Mesenchymal stem cell (in vitro differentiated cells and primary cell): ENCODE data around the gene MSI2.

Experiments
- DNase-seq: peaks from one replicate; pipeline ENCODE4 v3.0.0-alpha.2; 2013
- H2AFZ ChIP-seq: one replicate; pipeline ENCODE4 v1.6.1; 2013; ENCODE audit warnings: low read depth, mild to moderate bottlenecking, control low read depth, inconsistent platforms, low read length, moderate library complexity
- H2AK5ac ChIP-seq: 2 replicates; pipeline ENCODE4 v1.6.1; 2013; ENCODE audit warnings: low read length, moderate library complexity, mild to moderate bottlenecking, inconsistent platforms; ENCODE audit not compliant: severe bottlenecking
- H2BK120ac ChIP-seq: one replicate; pipeline ENCODE4 v1.6.1; 2013; ENCODE audit warnings: low read depth, mild to moderate bottlenecking, inconsistent platforms, low read length, moderate library complexity
- H2BK12ac ChIP-seq, 2 experiments: one replicate each; pipeline ENCODE4 v1.6.1; 2013; ENCODE audit warnings: inconsistent platforms in 2 of 2, low read length in 2 of 2, mild to moderate bottlenecking in 2 of 2, moderate library complexity in 2 of 2, control low read depth in 1 of 2
- H2BK15ac ChIP-seq: one replicate; pipeline ENCODE4 v1.6.1; 2013; ENCODE audit warnings: mild to moderate bottlenecking, low read depth, inconsistent platforms; ENCODE audit not compliant: poor library complexity, severe bottlenecking
- H2BK5ac ChIP-seq: 2 replicates; pipeline ENCODE4 v1.6.1; 2013; ENCODE audit warnings: low read depth, mild to moderate bottlenecking, low read length, control low read depth, inconsistent platforms; ENCODE audit not compliant: poor library complexity, severe bottlenecking
- H3K14ac ChIP-seq, 2 experiments: one replicate each; pipeline ENCODE4 v1.6.1; 2013; ENCODE audit warnings: inconsistent platforms in 2 of 2, low read length in 2 of 2, control low read depth in 1 of 2, mild to moderate bottlenecking in 1 of 2, moderate library complexity in 1 of 2
- H3K18ac ChIP-seq, 2 experiments: one replicate each; pipeline ENCODE4 v1.6.1; 2013; ENCODE audit warnings: inconsistent platforms in 2 of 2, low read length in 2 of 2, control low read depth in 1 of 2, low read depth in 1 of 2, mild to moderate bottlenecking in 1 of 2
- H3K23ac ChIP-seq, 2 experiments: one replicate each; pipeline ENCODE4 v1.6.1; 2013; ENCODE audit warnings: inconsistent platforms in 2 of 2, low read length in 2 of 2, mild to moderate bottlenecking in 2 of 2, moderate library complexity in 2 of 2, control low read depth in 1 of 2
- H3K27ac ChIP-seq: 2 replicates; pipeline ENCODE4 v1.5.1; 2013; ENCODE audit warnings: mild to moderate bottlenecking, moderate library complexity, low read length, control low read depth, inconsistent platforms; ENCODE audit not compliant: poor library complexity, severe bottlenecking
- H3K27me3 ChIP-seq, 2 experiments: 2 replicates each; pipeline versions ENCODE4 v1.6.1 to v1.7.0; 2013; ENCODE audit warnings: low read length in 2 of 2, mild to moderate bottlenecking in 2 of 2, moderate library complexity in 2 of 2, control low read depth in 1 of 2, inconsistent platforms in 1 of 2; ENCODE audit not compliant: control insufficient read depth in 1 of 2, insufficient read depth in 1 of 2
- H3K36me3 ChIP-seq, 2 experiments: 2 replicates each; pipeline versions ENCODE4 v1.6.1 to v1.7.0; 2013; ENCODE audit warnings: low read length in 2 of 2, control low read depth in 1 of 2, inconsistent platforms in 1 of 2, low read depth in 1 of 2, mild to moderate bottlenecking in 1 of 2; ENCODE audit not compliant: insufficient read depth in 2 of 2, control insufficient read depth in 1 of 2
- H3K4ac ChIP-seq, 2 experiments: one replicate each; pipeline ENCODE4 v1.6.1; 2013; ENCODE audit warnings: inconsistent platforms in 2 of 2, low read length in 2 of 2, mild to moderate bottlenecking in 2 of 2, moderate library complexity in 2 of 2, control low read depth in 1 of 2, low read depth in 1 of 2
- H3K4me1 ChIP-seq: 2 replicates; pipeline ENCODE4 v1.6.1; 2013; ENCODE audit warnings: low read depth, low read length, control low read depth; ENCODE audit not compliant: control insufficient read depth, insufficient read depth
- H3K4me2 ChIP-seq: 2 replicates; pipeline ENCODE4 v1.6.1; 2013; ENCODE audit warnings: low read length, mild to moderate bottlenecking, inconsistent platforms; ENCODE audit not compliant: poor library complexity, severe bottlenecking
- H3K4me3 ChIP-seq, 2 experiments: 2 replicates each; pipeline versions ENCODE4 v1.5.1 to v1.7.0; 2013; ENCODE audit warnings: low read length in 2 of 2, mild to moderate bottlenecking in 2 of 2, control low read depth in 1 of 2, low read depth in 1 of 2; ENCODE audit not compliant: insufficient read depth in 1 of 2
- H3K79me1 ChIP-seq: replicated peaks from 2 replicates; pipeline ENCODE4 v1.6.1; 2013; ENCODE audit warnings: mild to moderate bottlenecking, control low read depth, low read length, inconsistent platforms; ENCODE audit not compliant: poor library complexity, severe bottlenecking
- H3K9ac ChIP-seq: 2 replicates; pipeline ENCODE4 v1.7.0; 2013; ENCODE audit warnings: mild to moderate bottlenecking, low read length, moderate library complexity
- H3K9me3 ChIP-seq: 2 replicates; pipeline ENCODE4 v1.7.0; 2013; ENCODE audit warnings: mild to moderate bottlenecking, low read length; ENCODE audit not compliant: control insufficient read depth
- H4K8ac ChIP-seq: one replicate; pipeline ENCODE4 v1.6.1; 2013; ENCODE audit warnings: inconsistent platforms, mild to moderate bottlenecking, low read length, moderate library complexity
- H4K91ac ChIP-seq: one replicate; pipeline ENCODE4 v1.6.1; 2013; ENCODE audit warnings: mild to moderate bottlenecking, low read length, inconsistent platforms
- WGBS: methylation state at CpG from one replicate; pipeline ENCODE4 v1.1.7; 2013; ENCODE audit warnings: mixed read lengths; 5-methylcytosine and 5-hydroxymethylcytosine counted together

Gene MSI2

DNA sequence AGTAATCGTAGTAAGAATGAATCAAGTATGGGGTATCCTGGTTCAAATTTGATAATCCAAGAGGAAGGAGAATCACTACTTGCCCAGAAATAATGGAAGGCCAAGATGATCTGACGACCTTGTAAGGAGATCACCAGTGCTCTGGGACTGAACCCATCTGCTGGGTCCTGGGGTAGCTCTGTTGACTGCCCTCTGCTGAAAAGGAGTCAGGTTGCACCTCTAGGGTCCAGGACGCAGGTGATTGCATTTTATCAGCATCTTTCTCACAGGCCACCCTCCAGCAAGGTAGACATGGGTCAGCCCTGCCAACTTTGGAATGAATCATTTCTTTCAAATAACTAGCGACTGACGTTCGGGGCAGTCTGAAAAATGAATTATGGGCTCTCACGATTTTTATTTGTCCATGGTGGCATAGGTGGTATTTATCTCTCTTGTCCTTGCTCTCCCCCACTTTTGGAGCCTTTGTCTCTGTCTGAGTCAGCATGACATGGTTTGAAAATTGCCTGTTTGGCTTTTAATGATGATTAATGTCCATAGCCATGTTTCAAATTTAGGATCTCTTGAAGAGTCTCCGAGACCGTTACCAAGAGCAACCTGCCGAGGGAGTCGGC, 163.7 kb downstream of the MSI2 start:
- WGBS, result 94% methylated on average over 11 of the region's 11 CpGs
- H3K18ac ChIP-seq, result no peak overlapping the region

DNA sequence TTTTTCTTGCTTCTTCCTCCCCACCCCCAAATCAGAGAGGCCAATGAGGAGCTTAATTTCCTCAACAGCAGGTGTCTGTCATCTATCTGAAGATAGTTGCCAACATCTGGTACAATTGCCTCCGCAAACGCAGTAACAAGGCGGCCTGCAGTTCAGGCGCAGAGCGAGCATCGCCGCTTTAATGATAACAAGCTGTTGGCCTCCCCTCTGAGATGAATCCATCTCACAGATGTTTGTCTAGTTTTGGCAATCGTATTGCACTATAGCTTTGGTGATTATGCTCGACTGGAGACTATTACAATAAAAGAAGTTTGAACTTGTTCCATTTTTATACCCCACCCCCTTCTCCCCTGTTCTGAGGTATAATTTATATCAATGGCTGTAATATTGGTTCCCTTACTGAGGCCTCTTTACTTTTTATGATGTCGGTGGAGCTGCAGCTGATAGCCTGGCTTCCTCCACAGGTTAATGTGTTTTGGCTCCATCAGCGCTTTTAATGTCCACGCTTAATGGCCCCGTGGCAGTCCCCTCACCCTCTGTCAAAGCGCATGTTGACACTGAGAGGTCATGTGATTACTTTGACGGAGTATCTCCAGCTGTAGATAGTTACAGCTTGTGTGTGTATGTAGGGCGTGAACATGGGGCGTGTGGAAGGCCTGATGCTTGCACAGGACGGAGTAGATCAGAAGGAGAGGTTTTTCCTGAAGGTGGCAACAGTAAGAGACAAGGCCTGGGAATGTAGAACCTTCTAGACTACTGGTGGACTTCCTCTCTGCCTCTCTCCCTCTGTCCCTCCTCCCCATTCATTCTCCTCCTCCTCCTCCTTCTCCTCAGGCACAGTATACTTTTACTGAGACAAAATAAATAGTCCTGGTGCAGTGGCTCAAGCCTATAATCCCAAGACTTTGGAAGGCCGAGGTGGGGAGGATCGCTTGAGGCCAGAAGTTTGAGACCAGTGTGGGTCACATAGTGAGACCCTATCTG, 164.7 kb downstream of the MSI2 start:
- H3K9me3 ChIP-seq, result peaks cover 8% of the 10 kb centered on the region
- H4K8ac ChIP-seq, result no peak overlapping the region
- no peak overlapping the region for H3K4me2 ChIP-seq
- no peak overlapping the region for H2AK5ac ChIP-seq
- H3K36me3 ChIP-seq, result peaks cover 0 to 7% of the 10 kb centered on the region in 2 experiments
- no peak overlapping the region for H3K23ac ChIP-seq
- H2AFZ ChIP-seq, result no peak overlapping the region
- H3K4me3 ChIP-seq, result no peak overlapping the region
- H3K4me1 ChIP-seq, result peaks cover 8% of the 10 kb centered on the region
- 96% methylated on average over 19 of the region's 20 CpGs for WGBS
- H3K9ac ChIP-seq, result no peak overlapping the region
- H3K14ac ChIP-seq, result no peak overlapping the region
- H2BK12ac ChIP-seq, result no peak overlapping the region
- H2BK15ac ChIP-seq, result peak overlapping the region; percentile 19
- no peak overlapping the region for H3K27ac ChIP-seq
- H3K4ac ChIP-seq, result no peak overlapping the region
- H4K91ac ChIP-seq, result no peak overlapping the region
- no peaks in the 10 kb centered on the region for H3K27me3 ChIP-seq
- peaks cover 23% of the 10 kb centered on the region for H3K79me1 ChIP-seq
- no peak overlapping the region for H3K18ac ChIP-seq
- H2BK5ac ChIP-seq, result no peak overlapping the region
- H2BK120ac ChIP-seq, result no peak overlapping the region
- DNase-seq, result no peak

More for the DNA sequence above, 163.7 kb downstream of the MSI2 start:
- Histone ChIP-seq H2BK5ac (no peak overlapping the region), H2BK120ac (no peak overlapping the region), H3K79me1 (peaks cover 26% of the 10 kb centered on the region), H3K4me3 (no peak overlapping the region), H3K4ac (no peak overlapping the region), H2AFZ (no peak overlapping the region), H4K8ac (no peak overlapping the region), H2BK12ac (no peak overlapping the region), H3K14ac (no peak overlapping the region), H4K91ac (no peak overlapping the region), H3K4me2 (no peak overlapping the region), H3K23ac (no peak overlapping the region), H3K9ac (no peak overlapping the region), H3K27ac (no peak overlapping the region), H3K9me3 (peaks cover 8% of the 10 kb centered on the region), H2AK5ac (no peak overlapping the region), H3K36me3 (peaks cover 0 to 7% of the 10 kb centered on the region in 2 experiments), H2BK15ac (no peak overlapping the region), H3K4me1 (peaks cover 8% of the 10 kb centered on the region), H3K27me3 (no peaks in the 10 kb centered on the region)
- no peak for DNase-seq

DNA sequence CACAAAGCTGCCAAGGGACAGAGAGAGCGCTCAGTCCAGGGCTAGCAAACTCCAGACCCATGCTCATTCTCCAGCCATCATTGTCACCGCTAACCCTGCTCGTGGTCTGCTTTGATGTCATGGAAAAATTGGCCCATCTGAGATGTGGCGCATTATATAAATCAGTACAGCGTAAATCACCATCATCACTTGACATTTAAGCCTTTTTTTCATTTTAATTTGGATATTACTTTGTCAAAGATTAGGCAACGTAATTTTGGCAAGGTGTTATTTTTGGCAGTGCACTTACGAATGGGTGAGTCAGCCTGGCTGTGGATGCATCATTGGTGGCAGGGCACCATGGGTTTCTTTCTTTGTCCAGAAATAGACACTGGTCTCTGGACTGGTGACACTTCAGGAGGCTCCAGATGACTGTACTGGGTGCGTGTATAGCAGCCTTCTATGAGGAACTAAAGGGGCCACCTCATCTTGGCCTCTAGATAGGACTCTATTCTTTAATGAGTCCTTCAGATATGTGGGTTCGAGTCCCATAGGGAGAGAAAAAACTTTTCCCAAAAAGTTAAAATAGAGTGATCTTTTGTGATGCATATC, 166.3 kb downstream of the MSI2 start:
- peak; percentile 46 for DNase-seq
- no peak overlapping the region for H3K18ac ChIP-seq
- H2BK15ac ChIP-seq, result no peak overlapping the region
- H3K4me1 ChIP-seq, result peaks cover 10% of the 10 kb centered on the region
- H3K9ac ChIP-seq, result no peak overlapping the region
- H2AK5ac ChIP-seq, result no peak overlapping the region
- H2BK12ac ChIP-seq, result no peak overlapping the region
- H4K8ac ChIP-seq, result no peak overlapping the region
- no peaks in the 10 kb centered on the region for H3K9me3 ChIP-seq
- H2BK5ac ChIP-seq, result no peak overlapping the region
- peaks cover 22% of the 10 kb centered on the region for H3K79me1 ChIP-seq
- H3K14ac ChIP-seq, result no peak overlapping the region
- no peak overlapping the region for H3K4me3 ChIP-seq
- H3K4ac ChIP-seq, result no peak overlapping the region
- no peak overlapping the region for H3K27ac ChIP-seq
- H2BK120ac ChIP-seq, result no peak overlapping the region
- 87% methylated on average over 6 of the region's 9 CpGs for WGBS
- H4K91ac ChIP-seq, result no peak overlapping the region
- H3K4me2 ChIP-seq, result no peak overlapping the region
- H2AFZ ChIP-seq, result no peak overlapping the region
- no peak overlapping the region for H3K23ac ChIP-seq
- no peaks in the 10 kb centered on the region for H3K27me3 ChIP-seq
- H3K36me3 ChIP-seq, result no peaks in the 10 kb centered on the region

DNA sequence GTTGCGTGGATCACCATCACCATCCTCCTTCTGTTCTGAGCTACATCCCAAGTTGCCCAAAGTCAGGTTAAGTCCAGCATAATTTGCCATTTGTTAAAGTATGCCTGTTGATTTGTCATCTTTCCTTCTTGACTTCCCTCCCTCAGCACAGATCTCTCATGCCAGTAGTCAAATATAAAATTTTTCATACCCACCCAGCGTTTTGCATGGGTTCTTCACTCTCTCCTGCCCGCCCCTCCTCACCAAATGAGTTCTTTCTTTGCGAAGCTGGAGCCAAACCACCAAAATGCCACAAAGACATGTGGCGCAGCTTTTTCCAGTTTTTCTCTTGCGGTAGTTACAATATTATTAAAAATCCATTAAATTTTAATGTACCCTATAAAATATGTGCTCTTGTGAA, 167.2 kb downstream of the MSI2 start:
- Histone ChIP-seq H3K27me3 (no peaks in the 10 kb centered on the region), H3K9ac (no peak overlapping the region), H3K18ac (no peak overlapping the region), H3K4ac (no peak overlapping the region), H2AK5ac (no peak overlapping the region), H3K14ac (no peak overlapping the region), H4K8ac (no peak overlapping the region), H3K36me3 (no peaks in the 10 kb centered on the region), H4K91ac (no peak overlapping the region), H3K27ac (no peak overlapping the region), H2AFZ (no peak overlapping the region), H3K4me2 (no peak overlapping the region), H2BK15ac (no peak overlapping the region), H3K23ac (no peak overlapping the region), H3K79me1 (peaks cover 23% of the 10 kb centered on the region), H2BK12ac (no peak overlapping the region), H2BK120ac (no peak overlapping the region), H3K4me3 (no peak overlapping the region), H2BK5ac (no peak overlapping the region), H3K4me1 (peaks cover 10% of the 10 kb centered on the region), H3K9me3 (no peaks in the 10 kb centered on the region)
- DNase-seq, result no peak
- WGBS, result 82% methylated on average over 4 of the region's 6 CpGs
